SW480 (cell line): ENCODE data around the gene TBX21.

Experiments
- DNase-seq: peaks from one replicate; pipeline ENCODE4 v3.0.0-alpha.2; 2016; ENCODE audit warnings: low spot score

The TBX21 gene

GRCh38 chr17:47774987-47775580 lies 42.0 kb downstream of the TBX21 start:
- no peak for DNase-seq

- DNase-seq, result peak; percentile 71
These were observed 43.5 kb downstream of the TBX21 start for GRCh38 chr17:47776330-47777197.

GRCh38 chr17:47778184-47778635 lies 45.2 kb downstream of the TBX21 start:
- no peak for DNase-seq

- no peak for DNase-seq
These were observed 48.4 kb downstream of the TBX21 start for GRCh38 chr17:47781397-47781796.

- peak; percentile 14 for DNase-seq
These were observed 52.6 kb downstream of the TBX21 start for GRCh38 chr17:47785538-47786123.

GRCh38 chr17:47789611-47790561 lies 56.9 kb downstream of the TBX21 start:
- peak; percentile 57 for DNase-seq

GRCh38 chr17:47791025-47791424 lies 58.0 kb downstream of the TBX21 start:
- DNase-seq, result no peak

GRCh38 chr17:47792457-47792856 lies 59.4 kb downstream of the TBX21 start:
- no peak for DNase-seq

GRCh38 chr17:47792979-47793378 lies 59.9 kb downstream of the TBX21 start:
- no peak for DNase-seq
